Measurements from ENCODE around the gene EHBP1.

Gene EHBP1

DNA sequence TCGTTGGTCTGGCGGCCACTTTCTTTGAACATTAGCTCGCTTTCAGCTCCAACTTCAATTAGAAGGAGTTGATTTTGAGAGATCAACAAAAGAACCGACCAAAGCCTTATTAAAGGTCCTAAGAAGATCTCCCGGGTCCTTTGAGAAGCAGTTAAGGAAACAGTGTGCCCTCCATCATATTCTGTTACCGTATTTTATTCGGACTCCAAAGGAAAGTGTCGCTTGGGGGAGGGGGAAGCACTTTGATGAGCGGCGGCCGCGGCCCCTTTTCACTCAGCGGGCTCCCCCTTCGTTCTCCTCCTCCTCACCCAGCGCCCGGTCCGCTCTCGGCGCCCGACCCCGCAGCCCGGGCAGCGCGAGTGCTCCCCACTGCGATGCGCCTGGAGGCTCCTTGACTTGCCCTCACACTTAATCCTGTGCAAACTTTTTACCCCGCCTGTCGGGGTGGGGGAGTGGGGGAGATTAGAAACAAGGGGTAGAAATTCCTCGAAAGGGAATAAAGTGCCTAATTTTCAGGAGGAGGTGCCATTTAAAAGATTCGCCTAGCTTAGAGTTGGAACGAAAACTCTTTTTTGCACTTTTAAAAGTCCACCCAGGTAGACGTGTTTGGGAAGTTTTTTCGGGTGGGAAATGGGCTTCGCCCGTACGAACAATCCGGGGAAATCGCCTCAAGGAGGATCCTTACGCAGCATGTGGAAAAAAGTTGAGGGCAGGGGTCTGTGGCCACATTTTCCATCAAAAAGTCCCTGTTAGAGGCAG lies 343.9 kb downstream of the EHBP1 start:
- H2AK5ac ChIP-seq (ENCODE audit: low read length, severe bottlenecking): no peak overlapping the region
- peak overlapping the region; percentile 73 for H3K4me2 ChIP-seq (ENCODE audit: low read length, poor library complexity, severe bottlenecking)
- no peak overlapping the region for H2BK5ac ChIP-seq (ENCODE audit: low read depth, low read length, poor library complexity, severe bottlenecking)
- 1% methylated on average over 25 of the region's 39 CpGs for WGBS
- H3K4me1 ChIP-seq (ENCODE audit: control insufficient read depth, insufficient read depth, low read depth, low read length): peaks cover 36% of the 10 kb centered on the region
- H3K4me3 ChIP-seq (ENCODE audit: insufficient read depth in 1 of 2, low read depth in 1 of 2, low read length in 2 of 2): peak overlapping the region in 1 of 2 experiments; percentile 74
- H4K8ac ChIP-seq (ENCODE audit: low read length): no peak overlapping the region
- H2BK15ac ChIP-seq (ENCODE audit: low read depth, poor library complexity, severe bottlenecking): no peak overlapping the region
- peak; percentile 21 for DNase-seq
- H3K4ac ChIP-seq (ENCODE audit: low read depth in 1 of 2, low read length in 2 of 2): no peak overlapping the region
- H3K27me3 ChIP-seq (ENCODE audit: control insufficient read depth in 1 of 2, insufficient read depth in 1 of 2, low read length in 2 of 2): peaks cover 70 to 76% of the 10 kb centered on the region in 2 experiments
- no peaks in the 10 kb centered on the region for H3K9me3 ChIP-seq (ENCODE audit: control insufficient read depth, low read length)
- H2BK120ac ChIP-seq (ENCODE audit: low read depth, low read length): no peak overlapping the region
- peak overlapping the region; percentile 18 for H3K9ac ChIP-seq (ENCODE audit: low read length)
- no peak overlapping the region for H3K14ac ChIP-seq (ENCODE audit: low read length in 2 of 2)
- no peak overlapping the region for H3K23ac ChIP-seq (ENCODE audit: low read length in 2 of 2)
- no peak overlapping the region for H3K27ac ChIP-seq (ENCODE audit: low read length, poor library complexity, severe bottlenecking)
- H3K79me1 ChIP-seq (replicated peaks; ENCODE audit: low read length, poor library complexity, severe bottlenecking): no peaks in the 10 kb centered on the region
- no peak overlapping the region for H3K18ac ChIP-seq (ENCODE audit: low read depth in 1 of 2, low read length in 2 of 2)
- H4K91ac ChIP-seq (ENCODE audit: low read length): no peak overlapping the region
- H2AFZ ChIP-seq (ENCODE audit: low read depth, low read length): no peak overlapping the region
- no peak overlapping the region for H2BK12ac ChIP-seq (ENCODE audit: low read length in 2 of 2)
- H3K36me3 ChIP-seq (ENCODE audit: control insufficient read depth in 1 of 2, insufficient read depth in 2 of 2, low read depth in 1 of 2, low read length in 2 of 2): peaks cover 13 to 31% of the 10 kb centered on the region in 2 experiments

DNA sequence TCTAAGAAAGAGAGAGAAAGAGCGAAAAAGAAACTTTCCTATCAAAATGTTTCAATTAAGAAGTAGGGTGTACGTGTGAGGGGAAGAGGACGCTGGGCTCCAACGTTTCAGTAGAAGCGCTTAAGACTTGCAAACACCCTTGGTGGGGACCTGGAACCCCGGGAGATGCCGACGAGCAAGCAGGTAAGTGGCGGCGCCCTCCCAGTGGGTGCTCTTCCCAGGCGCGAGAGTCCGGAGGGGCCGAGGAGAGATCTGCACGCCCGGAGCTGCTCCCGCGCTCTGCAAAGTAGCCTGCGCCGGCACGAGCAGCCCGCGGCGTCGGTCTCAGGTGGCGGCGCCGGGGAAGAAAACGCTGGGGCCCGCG lies 344.4 kb downstream of the EHBP1 start:
- H2BK15ac ChIP-seq (ENCODE audit: low read depth, poor library complexity, severe bottlenecking): no peak overlapping the region
- H3K27me3 ChIP-seq (ENCODE audit: control insufficient read depth in 1 of 2, insufficient read depth in 1 of 2, low read length in 2 of 2): peaks cover 75 to 82% of the 10 kb centered on the region in 2 experiments
- peaks cover 11 to 25% of the 10 kb centered on the region in 2 experiments for H3K36me3 ChIP-seq (ENCODE audit: control insufficient read depth in 1 of 2, insufficient read depth in 2 of 2, low read depth in 1 of 2, low read length in 2 of 2)
- no peak overlapping the region for H2AK5ac ChIP-seq (ENCODE audit: low read length, severe bottlenecking)
- H4K91ac ChIP-seq (ENCODE audit: low read length): no peak overlapping the region
- no peak overlapping the region for H3K4ac ChIP-seq (ENCODE audit: low read depth in 1 of 2, low read length in 2 of 2)
- H2BK12ac ChIP-seq (ENCODE audit: low read length in 2 of 2): no peak overlapping the region
- no peaks in the 10 kb centered on the region for H3K9me3 ChIP-seq (ENCODE audit: control insufficient read depth, low read length)
- H3K27ac ChIP-seq (ENCODE audit: low read length, poor library complexity, severe bottlenecking): no peak overlapping the region
- peaks cover 36% of the 10 kb centered on the region for H3K4me1 ChIP-seq (ENCODE audit: control insufficient read depth, insufficient read depth, low read depth, low read length)
- no peak overlapping the region for H3K23ac ChIP-seq (ENCODE audit: low read length in 2 of 2)
- under 1% methylated on average over 11 of the region's 31 CpGs for WGBS
- no peak overlapping the region for H3K14ac ChIP-seq (ENCODE audit: low read length in 2 of 2)
- no peak overlapping the region for H2BK5ac ChIP-seq (ENCODE audit: low read depth, low read length, poor library complexity, severe bottlenecking)
- no peak overlapping the region for H2BK120ac ChIP-seq (ENCODE audit: low read depth, low read length)
- DNase-seq: peak; percentile 21
- no peak overlapping the region for H2AFZ ChIP-seq (ENCODE audit: low read depth, low read length)
- no peak overlapping the region for H4K8ac ChIP-seq (ENCODE audit: low read length)
- H3K18ac ChIP-seq (ENCODE audit: low read depth in 1 of 2, low read length in 2 of 2): no peak overlapping the region
- H3K9ac ChIP-seq (ENCODE audit: low read length): peak overlapping the region; percentile 18
- H3K4me3 ChIP-seq (ENCODE audit: insufficient read depth in 1 of 2, low read depth in 1 of 2, low read length in 2 of 2): peak overlapping the region; percentile 18 to 74
- no peaks in the 10 kb centered on the region for H3K79me1 ChIP-seq (replicated peaks; ENCODE audit: low read length, poor library complexity, severe bottlenecking)
- H3K4me2 ChIP-seq (ENCODE audit: low read length, poor library complexity, severe bottlenecking): peak overlapping the region; percentile 73

DNA sequence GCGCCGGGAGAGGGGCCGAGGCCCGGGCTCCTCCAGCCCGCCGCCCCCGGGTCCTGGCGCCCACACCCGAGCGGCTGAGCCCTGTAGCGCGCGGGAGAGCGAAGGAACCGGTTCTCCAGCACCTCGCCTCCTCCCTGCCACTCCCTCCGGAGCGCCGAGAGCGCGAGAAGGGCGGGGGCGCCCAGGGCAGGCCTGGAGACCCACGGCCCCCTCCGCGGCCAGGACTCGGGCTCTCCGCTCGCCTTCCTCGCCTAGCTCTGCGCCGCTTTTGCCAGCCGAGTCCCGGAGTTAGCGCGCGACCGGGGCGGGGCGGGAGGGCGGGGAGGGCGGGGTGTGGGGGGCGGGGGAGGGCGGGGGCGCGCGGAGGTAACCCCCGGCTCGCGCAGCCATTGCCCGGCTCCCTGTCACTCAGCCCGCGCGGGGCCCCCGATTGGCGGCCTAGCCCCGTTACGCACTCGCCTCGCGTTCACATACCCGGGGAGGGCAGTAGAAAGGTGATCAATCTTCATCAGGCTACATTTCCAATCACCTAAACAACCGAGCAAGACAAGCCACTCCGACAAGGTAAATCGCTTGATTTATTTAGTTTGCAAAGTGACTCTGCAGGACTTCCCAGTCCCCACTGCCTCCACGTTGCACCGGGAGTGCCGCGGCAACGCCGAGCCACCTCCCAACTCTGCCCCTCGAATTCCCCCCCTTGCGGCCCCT lies 345.0 kb downstream of the EHBP1 start, which contains the start of gene OTX1:
Gene OTX1, plus strand, starts transcription at position 497 of the 708 bp plus-strand sequence. CDS start 2,161 bp downstream, outside the sequence.
- no peak within 1 kb of the TSS for H3K4ac ChIP-seq (ENCODE audit: low read depth in 1 of 2, low read length in 2 of 2)
- no peak within 1 kb of the TSS for H2BK5ac ChIP-seq (ENCODE audit: low read depth, low read length, poor library complexity, severe bottlenecking)
- H3K4me2 ChIP-seq (ENCODE audit: low read length, poor library complexity, severe bottlenecking): peak within 1 kb of the TSS; percentile 78
- no peak within 1 kb of the TSS for H4K8ac ChIP-seq (ENCODE audit: low read length)
- H3K27ac ChIP-seq (ENCODE audit: low read length, poor library complexity, severe bottlenecking): no peak within 1 kb of the TSS
- no peak within 1 kb of the TSS for H2BK15ac ChIP-seq (ENCODE audit: low read depth, poor library complexity, severe bottlenecking)
- H3K27me3 ChIP-seq (ENCODE audit: control insufficient read depth in 1 of 2, insufficient read depth in 1 of 2, low read length in 2 of 2): peaks cover 80 to 87% of the 10 kb centered on the region in 2 experiments
- H3K18ac ChIP-seq (ENCODE audit: low read depth in 1 of 2, low read length in 2 of 2): no peak within 1 kb of the TSS
- H2AFZ ChIP-seq (ENCODE audit: low read depth, low read length): no peak within 1 kb of the TSS
- H3K14ac ChIP-seq (ENCODE audit: low read length in 2 of 2): no peak within 1 kb of the TSS
- H2AK5ac ChIP-seq (ENCODE audit: low read length, severe bottlenecking): no peak within 1 kb of the TSS
- no peaks in the 10 kb centered on the region for H3K79me1 ChIP-seq (replicated peaks; ENCODE audit: low read length, poor library complexity, severe bottlenecking)
- H3K4me3 ChIP-seq (ENCODE audit: insufficient read depth in 1 of 2, low read depth in 1 of 2, low read length in 2 of 2): peak within 1 kb of the TSS; percentile 49 to 76
- H3K36me3 ChIP-seq (ENCODE audit: control insufficient read depth in 1 of 2, insufficient read depth in 2 of 2, low read depth in 1 of 2, low read length in 2 of 2): peaks cover 8 to 20% of the 10 kb centered on the region in 2 experiments
- DNase-seq: peak; percentile 31
- H2BK120ac ChIP-seq (ENCODE audit: low read depth, low read length): no peak within 1 kb of the TSS
- H3K4me1 ChIP-seq (ENCODE audit: control insufficient read depth, insufficient read depth, low read depth, low read length): peaks cover 41% of the 10 kb centered on the region
- H3K23ac ChIP-seq (ENCODE audit: low read length in 2 of 2): no peak within 1 kb of the TSS
- no peak within 1 kb of the TSS for H4K91ac ChIP-seq (ENCODE audit: low read length)
- H3K9me3 ChIP-seq (ENCODE audit: control insufficient read depth, low read length): no peaks in the 10 kb centered on the region
- no peak within 1 kb of the TSS for H2BK12ac ChIP-seq (ENCODE audit: low read length in 2 of 2)
- WGBS: 0% methylated on average over 25 of the region's 73 CpGs
- peak within 1 kb of the TSS; percentile 48 for H3K9ac ChIP-seq (ENCODE audit: low read length)
